Measurements from ENCODE around the gene KCNJ1. TPM values are rescaled to one million over a fixed set of nuclear protein-coding genes. Genes with fewer than 3 reads are reported as not detected.

Gene KCNJ1
- total and polyA plus RNA-seq, 9 of the 15 experiments (the other 6 are each of a cell fraction or from before 2014, with no cell fraction given) = not detected

DNA sequence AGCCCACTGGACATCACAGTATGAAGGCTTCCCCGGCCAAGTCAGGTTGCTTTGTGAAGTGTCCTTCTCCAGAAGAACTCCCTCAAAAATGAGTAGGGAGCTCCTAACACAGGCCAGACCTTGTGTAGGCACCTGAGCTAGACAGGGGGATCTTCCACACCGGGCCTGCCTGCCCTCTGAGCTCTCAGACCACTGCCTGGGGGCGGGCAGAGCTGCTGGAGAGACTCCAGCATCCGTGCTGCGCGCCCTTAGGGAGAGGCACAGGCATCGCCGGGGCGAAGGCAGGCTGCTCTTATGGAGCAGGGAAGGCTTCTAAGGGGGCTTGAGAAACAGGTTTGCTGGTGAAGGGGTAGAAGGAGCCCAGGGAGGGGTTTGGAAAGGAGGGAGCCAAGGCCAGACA lies 28.4 kb upstream of the KCNJ1 start:
- TF ChIP-seq SMAD3 (CRISPR knock-in tag; conservative IDR thresholded peaks at IDR 0.05) (no peak), ZNF76 (CRISPR knock-in tag; IDR thresholded peaks at IDR 0.05; ENCODE audit: borderline replicate concordance) (no peak), HDAC6 (IDR thresholded peaks at IDR 0.05; ENCODE audit: low read depth, low read length) (no peak), ARNT (IDR thresholded peaks at IDR 0.05) (no peak), TCF7L2 (IDR thresholded peaks at IDR 0.05; ENCODE audit: low read depth, low read length) (no peak), KLF16 (IDR thresholded peaks at IDR 0.05) (no peak), CREB5 (CRISPR knock-in tag; IDR thresholded peaks at IDR 0.05) (no peak)
- TF ChIP-seq, protein P1, sequence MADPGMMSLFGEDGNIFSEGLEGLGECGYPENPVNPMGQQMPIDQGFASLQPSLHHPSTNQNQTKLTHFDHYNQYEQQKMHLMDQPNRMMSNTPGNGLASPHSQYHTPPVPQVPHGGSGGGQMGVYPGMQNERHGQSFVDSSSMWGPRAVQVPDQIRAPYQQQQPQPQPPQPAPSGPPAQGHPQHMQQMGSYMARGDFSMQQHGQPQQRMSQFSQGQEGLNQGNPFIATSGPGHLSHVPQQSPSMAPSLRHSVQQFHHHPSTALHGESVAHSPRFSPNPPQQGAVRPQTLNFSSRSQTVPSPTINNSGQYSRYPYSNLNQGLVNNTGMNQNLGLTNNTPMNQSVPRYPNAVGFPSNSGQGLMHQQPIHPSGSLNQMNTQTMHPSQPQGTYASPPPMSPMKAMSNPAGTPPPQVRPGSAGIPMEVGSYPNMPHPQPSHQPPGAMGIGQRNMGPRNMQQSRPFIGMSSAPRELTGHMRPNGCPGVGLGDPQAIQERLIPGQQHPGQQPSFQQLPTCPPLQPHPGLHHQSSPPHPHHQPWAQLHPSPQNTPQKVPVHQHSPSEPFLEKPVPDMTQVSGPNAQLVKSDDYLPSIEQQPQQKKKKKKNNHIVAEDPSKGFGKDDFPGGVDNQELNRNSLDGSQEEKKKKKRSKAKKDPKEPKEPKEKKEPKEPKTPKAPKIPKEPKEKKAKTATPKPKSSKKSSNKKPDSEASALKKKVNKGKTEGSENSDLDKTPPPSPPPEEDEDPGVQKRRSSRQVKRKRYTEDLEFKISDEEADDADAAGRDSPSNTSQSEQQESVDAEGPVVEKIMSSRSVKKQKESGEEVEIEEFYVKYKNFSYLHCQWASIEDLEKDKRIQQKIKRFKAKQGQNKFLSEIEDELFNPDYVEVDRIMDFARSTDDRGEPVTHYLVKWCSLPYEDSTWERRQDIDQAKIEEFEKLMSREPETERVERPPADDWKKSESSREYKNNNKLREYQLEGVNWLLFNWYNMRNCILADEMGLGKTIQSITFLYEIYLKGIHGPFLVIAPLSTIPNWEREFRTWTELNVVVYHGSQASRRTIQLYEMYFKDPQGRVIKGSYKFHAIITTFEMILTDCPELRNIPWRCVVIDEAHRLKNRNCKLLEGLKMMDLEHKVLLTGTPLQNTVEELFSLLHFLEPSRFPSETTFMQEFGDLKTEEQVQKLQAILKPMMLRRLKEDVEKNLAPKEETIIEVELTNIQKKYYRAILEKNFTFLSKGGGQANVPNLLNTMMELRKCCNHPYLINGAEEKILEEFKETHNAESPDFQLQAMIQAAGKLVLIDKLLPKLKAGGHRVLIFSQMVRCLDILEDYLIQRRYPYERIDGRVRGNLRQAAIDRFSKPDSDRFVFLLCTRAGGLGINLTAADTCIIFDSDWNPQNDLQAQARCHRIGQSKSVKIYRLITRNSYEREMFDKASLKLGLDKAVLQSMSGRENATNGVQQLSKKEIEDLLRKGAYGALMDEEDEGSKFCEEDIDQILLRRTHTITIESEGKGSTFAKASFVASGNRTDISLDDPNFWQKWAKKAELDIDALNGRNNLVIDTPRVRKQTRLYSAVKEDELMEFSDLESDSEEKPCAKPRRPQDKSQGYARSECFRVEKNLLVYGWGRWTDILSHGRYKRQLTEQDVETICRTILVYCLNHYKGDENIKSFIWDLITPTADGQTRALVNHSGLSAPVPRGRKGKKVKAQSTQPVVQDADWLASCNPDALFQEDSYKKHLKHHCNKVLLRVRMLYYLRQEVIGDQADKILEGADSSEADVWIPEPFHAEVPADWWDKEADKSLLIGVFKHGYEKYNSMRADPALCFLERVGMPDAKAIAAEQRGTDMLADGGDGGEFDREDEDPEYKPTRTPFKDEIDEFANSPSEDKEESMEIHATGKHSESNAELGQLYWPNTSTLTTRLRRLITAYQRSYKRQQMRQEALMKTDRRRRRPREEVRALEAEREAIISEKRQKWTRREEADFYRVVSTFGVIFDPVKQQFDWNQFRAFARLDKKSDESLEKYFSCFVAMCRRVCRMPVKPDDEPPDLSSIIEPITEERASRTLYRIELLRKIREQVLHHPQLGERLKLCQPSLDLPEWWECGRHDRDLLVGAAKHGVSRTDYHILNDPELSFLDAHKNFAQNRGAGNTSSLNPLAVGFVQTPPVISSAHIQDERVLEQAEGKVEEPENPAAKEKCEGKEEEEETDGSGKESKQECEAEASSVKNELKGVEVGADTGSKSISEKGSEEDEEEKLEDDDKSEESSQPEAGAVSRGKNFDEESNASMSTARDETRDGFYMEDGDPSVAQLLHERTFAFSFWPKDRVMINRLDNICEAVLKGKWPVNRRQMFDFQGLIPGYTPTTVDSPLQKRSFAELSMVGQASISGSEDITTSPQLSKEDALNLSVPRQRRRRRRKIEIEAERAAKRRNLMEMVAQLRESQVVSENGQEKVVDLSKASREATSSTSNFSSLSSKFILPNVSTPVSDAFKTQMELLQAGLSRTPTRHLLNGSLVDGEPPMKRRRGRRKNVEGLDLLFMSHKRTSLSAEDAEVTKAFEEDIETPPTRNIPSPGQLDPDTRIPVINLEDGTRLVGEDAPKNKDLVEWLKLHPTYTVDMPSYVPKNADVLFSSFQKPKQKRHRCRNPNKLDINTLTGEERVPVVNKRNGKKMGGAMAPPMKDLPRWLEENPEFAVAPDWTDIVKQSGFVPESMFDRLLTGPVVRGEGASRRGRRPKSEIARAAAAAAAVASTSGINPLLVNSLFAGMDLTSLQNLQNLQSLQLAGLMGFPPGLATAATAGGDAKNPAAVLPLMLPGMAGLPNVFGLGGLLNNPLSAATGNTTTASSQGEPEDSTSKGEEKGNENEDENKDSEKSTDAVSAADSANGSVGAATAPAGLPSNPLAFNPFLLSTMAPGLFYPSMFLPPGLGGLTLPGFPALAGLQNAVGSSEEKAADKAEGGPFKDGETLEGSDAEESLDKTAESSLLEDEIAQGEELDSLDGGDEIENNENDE (IDR thresholded peaks at IDR 0.05; ENCODE audit: low read depth, low read length) = no peak
- Histone ChIP-seq H4K20me1 (replicated peaks; ENCODE audit: control insufficient read depth, insufficient read depth, low read length) (no peaks in the 10 kb centered on the region), H3K9ac (ENCODE audit: insufficient read depth in 1 of 2, low read depth in 2 of 2, low read length in 2 of 2) (no peak overlapping the region; a peak in 1 of 4 replicates), H3K79me2 (ENCODE audit: control insufficient read depth, insufficient read depth, low read length) (no peaks in the 10 kb centered on the region), H3K9me1 (ENCODE audit: control insufficient read depth, insufficient read depth, low read length) (no peaks in the 10 kb centered on the region), H2AFZ (ENCODE audit: low read depth, low read length) (no peak overlapping the region), H3K4me3 (no peak overlapping the region), H3K9me3 (replicated peaks; ENCODE audit: control insufficient read depth, insufficient read depth, low read depth, low read length) (no peaks in the 10 kb centered on the region), H3K27me3 (ENCODE audit: control insufficient read depth in 2 of 2, insufficient read depth in 2 of 2, low read length in 2 of 2) (peaks cover 0 to 2% of the 10 kb centered on the region in 2 experiments; a peak in 2 of 5 replicates), H3K27ac (ENCODE audit: extremely low read depth, low read depth, low read length) (no peak overlapping the region), H3K36me3 (ENCODE audit: control insufficient read depth, insufficient read depth, low read length) (no peaks in the 10 kb centered on the region), H3K4me2 (ENCODE audit: insufficient read depth, low read length) (no peak overlapping the region), H3K4me1 (replicated peaks in 1 of 2; ENCODE audit: control insufficient read depth in 2 of 2, insufficient read depth in 2 of 2, low read length in 2 of 2) (peaks cover 0 to 5% of the 10 kb centered on the region in 2 experiments; a peak in 2 of 5 replicates)
- WGBS (ENCODE audit: insufficient coverage, low coverage, missing lambda C conversion rate) = under 1% methylated on average over 9 of the region's 9 CpGs
- intact Hi-C loops (cut with micrococcal nuclease) = no loop called here
- no peak; the same call in 2 of the 3 replicates for ATAC-seq
- CTCF ChIA-PET (ENCODE audit: low intra/inter-chr PET ratio) = no interaction called here
- FAIRE-seq = no peak
- no TSS peak for BruUV-seq (replicated peaks)
- DNase-seq (ENCODE audit: extremely low read depth in 1 of 4, low spot score in 3 of 4) = no peak
- POLR2A ChIA-PET = no interaction called here
- in situ Hi-C loops (cut with MboI) = loop anchor here (25.0 kb wide), 1 partner anchor 417 kb away; no protein-coding TSS in a partner anchor
